ENCODE results near the gene MKNK2.

MKNK2 gene

DNA sequence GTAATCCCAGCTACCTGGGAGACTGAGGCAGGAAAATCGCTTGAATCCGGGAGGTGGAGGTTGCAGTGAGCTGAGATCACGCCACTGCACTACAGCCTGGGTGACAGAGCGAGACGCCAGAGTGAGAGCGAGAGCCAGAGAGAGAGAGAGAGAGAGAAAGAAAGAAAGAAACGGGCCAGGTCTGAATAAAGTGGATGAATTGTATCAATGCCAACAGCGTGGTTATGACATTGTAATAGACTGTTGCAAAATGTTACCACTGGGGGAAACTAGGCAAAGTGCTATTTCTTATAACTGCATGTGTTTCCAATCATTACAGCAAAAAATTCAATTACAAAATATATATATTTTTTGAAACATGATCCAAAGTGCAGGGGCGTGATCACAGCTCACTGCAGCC lies 23.7 kb downstream of the MKNK2 start:
- DNase-seq (ENCODE audit: low read depth in 2 of 2), result no peak

DNA sequence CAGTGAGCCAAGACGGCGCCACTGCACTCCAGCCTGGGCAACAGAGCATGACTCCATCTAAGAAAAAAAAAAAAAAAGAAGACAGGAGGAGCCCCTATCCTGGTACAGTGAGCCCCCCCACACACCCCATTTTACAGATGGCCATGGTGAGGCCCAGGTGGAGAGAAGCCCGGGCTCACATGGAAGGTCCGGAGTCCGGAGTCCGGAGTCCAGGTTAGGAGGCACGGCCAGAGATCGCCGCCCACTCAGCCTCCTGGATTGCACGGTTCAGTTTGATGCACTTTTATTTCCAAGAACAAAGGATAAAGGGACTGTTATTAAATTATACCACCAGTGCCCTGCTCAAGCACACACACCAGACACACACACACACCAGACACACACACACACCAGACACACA lies 24.3 kb downstream of the MKNK2 start:
- no peak for DNase-seq (ENCODE audit: low read depth in 2 of 2)

DNA sequence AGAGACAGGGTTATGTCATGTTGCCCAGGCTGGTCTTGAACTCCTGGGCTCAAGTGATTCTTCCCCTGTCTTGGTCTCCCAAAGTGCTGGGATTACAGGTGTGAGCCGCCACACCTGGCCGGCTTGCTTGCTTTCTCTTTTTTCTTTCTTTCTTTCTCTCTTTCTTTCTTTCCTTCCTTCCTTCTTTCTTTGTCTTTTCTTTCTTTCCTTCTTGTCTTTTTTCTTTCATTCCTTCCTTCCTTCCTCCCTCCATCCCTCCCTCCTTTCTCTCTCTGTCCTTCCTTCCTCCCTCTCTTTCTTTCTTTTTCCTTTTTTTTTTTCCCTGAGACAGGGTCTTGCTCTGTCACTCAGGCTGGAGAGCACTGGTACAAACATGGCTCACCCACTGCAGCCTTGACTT lies 28.8 kb downstream of the MKNK2 start:
- DNase-seq (ENCODE audit: low read depth in 2 of 2), result no peak

DNA sequence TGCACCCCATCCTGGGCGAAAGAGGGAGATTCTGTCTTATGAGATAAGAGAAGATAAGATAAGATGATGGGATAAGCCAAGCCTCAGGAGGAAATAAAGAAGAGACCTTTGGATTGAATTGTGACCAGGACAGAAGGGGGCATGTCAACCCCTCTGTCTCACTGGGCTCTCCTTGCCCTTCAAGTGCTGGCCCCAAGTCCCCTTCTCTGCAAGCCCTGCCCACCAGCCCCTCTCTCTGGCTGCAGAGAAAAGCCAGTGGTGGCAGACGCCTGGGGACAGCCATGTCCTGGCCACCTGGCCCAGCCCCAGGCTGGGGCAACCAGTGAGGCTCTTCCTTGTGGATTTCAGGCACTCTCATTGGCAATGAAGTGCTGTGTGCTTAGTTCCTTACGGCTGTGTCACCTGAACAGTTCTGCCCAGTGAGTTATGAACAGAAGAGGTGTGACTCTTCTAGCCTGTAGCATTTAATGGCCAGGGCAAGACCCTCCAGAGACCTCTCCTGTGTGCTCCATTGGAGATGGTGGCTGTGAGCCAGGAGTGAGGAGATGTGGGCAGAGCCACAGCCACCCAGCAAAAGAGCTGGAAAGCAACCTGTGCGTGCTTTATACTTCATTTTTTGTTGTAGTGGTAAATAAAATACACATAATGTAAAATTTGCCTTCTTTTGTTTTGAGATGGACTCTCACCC lies 29.4 kb downstream of the MKNK2 start:
- no peak for DNase-seq (ENCODE audit: low read depth in 2 of 2)

DNA sequence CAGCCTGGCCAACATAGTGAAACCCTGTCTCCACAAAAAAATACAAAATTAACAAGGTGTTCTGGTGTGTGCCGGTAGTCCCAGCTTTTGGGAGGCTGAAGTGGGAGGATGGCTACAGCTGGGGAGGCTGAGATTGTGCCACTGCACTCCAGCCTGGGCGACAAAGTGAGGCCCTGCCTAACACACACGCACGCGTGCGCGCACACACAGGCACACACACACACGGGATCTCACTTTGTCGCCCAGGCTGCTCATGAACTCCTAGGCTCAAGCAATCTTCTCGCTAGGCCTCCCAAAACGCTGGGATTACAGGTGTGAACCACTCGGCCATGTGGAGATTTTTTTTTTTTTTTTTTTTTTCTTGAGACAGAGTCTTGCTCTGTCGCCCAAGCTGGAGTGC lies 32.3 kb downstream of the MKNK2 start:
- no peak for DNase-seq (ENCODE audit: low read depth in 2 of 2)

DNA sequence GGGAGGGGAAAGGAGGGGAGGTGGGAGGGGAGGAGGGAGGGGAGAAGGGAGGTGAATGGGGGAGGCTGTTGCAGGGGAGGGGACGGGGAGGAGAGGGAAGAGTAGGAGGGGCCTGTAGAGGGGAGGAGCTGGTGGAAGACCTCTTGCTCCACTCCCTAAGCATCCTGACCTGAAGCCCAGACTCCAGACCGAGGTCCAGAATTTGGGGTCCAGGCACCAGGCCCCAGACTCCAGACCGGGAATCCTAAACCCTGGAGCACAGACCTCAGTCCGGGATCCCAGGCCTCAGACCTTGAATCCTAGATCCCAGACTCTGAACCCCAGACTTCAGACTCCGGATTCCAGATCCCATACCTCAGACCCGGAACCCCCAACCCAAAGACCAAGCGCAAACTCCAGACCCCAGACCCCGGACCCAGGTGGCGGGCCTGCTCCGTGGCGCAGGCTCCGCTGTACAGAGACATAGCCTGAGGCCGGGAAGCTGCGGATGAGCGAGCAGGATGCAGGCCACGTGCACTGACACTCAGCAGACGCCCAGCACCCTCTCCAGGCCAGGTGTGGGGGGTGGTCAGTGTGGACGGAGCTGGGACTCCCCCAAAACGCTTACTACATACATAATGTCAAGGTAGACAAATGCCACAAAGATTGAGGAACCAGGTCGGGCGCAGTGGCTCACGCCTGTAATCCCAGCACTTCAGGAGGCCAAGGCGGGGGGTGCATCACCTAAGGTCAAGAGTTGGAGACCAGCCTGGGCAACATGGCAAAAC lies 34.8 kb downstream of the MKNK2 start:
- peak in 1 of 2 donors; percentile 36 for DNase-seq (ENCODE audit: low read depth in 2 of 2)

DNA sequence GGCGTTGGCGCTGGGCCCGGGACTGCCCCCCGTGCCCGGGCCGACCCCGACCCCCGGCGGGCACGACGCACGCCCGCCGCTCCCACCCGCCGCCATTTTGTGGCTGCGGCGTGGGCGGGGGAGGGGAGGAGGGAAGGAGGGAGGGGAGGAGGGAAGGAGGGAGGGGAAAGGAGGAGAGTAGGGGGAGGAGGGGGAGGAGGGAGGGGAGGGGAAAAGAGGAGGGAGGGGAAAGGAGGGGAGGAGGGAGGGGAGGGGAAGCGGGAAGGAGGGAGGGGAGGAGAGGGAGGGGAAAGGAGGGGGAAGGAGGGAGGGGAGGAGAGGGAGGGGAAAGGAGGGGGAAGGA lies 35.5 kb downstream of the MKNK2 start, which contains the start of gene BTBD2:
TSS of gene BTBD2 (minus strand) at position 107 of the 343 bp plus-strand sequence. CDS start at position 96, 11 bp downstream.
- DNase-seq (ENCODE audit: low read depth in 2 of 2), result peak in 1 of 2 donors; percentile 27

DNA sequence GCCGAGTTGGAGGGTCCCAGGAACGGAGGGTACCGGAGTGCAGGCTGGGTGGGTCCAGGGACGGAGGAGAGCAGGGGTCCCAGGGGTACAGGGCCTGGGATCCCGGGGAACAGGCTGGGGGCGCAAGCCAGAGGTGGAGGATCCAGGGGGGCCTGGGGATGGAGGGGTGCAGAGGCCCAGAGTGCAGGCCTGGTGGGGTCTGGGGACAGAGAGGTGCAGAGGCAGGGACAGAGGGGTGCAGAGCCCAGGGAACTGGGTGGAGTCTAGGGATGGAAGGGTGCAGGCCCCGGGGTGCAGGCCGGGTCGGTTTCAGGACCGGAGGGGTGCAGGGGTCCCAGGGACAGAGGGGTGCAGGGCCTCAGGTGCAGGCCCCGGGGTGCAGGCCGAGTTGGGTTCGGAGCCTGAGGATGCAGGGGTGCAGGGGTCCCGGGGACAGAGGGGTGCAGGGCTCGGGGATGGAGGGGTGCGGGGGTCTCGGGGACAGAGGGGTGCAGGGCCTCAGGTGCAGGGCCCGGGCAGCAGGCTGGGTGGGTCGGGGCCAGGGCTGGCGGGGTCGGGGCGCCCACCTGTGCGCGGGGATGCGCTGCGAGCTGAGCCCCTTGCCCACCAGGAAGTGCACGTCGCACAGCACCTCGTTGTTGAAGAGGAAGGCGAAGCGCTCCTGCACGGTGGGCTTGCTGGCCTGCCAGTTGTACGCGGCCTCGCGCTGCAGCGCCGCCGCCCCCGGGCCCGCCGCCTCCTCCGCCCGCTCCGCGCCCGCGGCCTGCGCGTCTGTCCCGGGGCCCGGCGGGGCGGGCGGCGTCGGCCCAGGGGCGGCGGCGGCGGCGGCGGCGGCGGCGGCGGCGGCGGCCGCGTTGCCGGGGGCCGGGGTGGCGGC lies 36.1 kb downstream of the MKNK2 start:
- DNase-seq (ENCODE audit: low read depth in 2 of 2), result no peak

DNA sequence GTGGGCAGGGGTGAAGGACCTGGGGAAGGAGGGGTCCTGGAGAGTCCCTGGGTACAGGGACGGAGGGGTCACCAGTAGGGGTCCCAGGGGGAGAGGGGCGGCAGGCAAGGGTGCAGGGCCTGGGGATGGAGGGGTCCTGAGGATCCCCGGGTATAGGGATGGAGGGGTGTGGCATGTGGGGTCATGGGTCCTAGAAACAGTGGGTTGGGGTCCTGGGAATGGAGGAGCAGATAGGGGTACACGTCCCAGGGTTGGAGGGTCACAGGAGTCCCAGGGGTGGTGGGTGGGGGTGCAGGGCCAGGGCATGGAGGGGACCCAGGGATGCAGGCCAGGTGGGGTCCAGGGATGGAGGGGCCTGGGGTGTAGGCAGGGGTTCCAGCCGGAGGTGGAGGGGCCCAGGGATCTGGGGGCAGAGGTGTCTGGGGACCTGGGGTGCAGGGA lies 36.9 kb downstream of the MKNK2 start:
- DNase-seq (ENCODE audit: low read depth in 2 of 2), result no peak

DNA sequence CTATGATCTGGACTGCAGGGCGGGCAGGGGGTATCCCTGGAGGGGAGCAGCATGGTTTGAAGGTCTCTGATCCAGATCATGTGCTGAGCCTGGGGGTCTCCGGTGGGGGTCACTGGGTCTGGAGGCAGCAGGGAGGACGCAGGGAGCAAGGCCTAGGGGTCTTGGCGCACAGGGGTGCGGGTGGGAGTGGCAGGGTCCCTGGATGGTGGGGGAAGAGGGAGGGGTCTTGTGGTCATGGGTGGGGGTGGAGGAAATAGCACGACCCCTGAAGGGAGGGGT lies 37.4 kb downstream of the MKNK2 start:
- DNase-seq (ENCODE audit: low read depth in 2 of 2), result no peak

DNA sequence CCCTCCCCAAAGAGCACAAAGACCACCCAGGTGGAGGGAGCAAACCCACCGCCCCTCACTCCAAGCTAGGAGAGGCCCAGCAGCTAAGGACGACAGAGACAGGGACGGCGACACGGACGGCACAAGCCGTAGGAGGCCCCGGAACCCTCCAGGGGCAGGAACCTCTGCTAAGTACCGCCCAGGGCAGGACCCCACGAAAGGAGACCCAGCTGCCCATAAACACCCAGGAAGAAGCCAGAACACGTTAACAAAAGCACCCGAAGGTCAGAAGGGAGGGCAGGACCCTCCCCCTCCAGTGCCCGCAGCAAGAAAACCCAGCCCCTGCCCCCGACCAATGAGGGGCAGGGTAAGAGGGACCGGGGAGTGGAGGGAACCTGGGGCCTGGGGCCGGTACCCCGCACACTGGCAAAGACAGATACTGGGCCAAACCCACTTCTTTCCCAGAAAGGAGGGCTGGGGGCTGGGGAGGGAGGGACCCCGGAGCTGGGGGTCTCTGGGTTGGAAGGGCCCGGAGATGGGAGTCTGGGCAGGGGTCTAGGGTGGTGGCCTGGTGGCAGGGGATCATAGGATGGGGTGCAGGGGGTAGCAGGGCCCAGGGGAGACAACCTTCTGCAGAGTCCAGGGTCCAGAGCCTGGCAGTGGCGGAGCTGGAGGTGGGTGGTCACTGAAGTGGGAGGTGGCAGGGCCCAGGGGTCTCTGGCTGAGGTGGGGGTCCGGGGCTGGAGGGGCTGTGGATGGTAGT lies 37.9 kb downstream of the MKNK2 start:
- DNase-seq (ENCODE audit: low read depth in 2 of 2), result no peak

DNA sequence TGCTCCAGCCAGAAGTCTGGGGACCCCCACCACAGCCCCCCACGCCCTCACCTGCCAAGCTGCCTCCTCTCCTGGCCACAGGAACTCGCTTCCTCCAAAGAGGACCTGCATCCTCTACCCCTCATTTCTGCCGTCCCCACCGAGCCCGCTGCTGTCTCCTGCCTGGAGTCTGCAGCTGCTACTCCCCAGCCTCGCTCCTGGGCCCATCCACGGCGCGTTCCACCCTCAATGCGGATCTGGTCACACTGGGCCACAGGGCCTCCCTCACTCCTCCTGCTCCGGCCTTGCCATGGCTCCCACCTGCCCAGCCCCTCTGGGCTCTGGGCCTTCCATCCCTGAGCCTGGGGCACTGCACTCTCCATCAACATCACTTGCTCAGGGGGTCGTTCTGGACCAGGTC lies 39.9 kb downstream of the MKNK2 start:
- no peak for DNase-seq (ENCODE audit: low read depth in 2 of 2)

DNA sequence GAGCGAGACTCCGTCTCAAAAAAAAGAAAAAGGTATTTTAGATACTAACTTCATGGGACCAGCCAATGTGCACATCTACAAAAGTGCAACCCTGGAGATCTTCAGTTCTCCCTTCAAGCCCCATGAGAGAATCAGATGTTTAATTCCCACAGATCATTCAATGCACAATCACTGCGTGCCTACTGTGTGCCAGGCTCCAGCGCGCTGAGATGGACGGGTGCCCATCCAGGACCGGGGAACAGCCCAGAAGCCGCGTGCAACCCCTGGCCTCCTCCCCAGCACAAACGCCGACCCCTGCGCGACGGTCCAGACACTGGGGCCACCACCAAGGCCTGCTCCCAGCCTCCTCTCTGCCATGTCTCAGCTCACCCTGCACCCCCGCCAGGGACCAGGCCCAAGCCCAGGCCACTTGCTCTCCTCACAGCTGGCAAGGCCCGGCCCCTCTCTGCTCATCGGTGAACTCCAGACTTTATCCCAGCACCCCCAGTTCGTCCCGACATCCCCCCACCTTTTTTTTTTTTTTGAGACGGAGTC lies 40.8 kb downstream of the MKNK2 start:
- DNase-seq (ENCODE audit: low read depth in 2 of 2), result no peak

DNA sequence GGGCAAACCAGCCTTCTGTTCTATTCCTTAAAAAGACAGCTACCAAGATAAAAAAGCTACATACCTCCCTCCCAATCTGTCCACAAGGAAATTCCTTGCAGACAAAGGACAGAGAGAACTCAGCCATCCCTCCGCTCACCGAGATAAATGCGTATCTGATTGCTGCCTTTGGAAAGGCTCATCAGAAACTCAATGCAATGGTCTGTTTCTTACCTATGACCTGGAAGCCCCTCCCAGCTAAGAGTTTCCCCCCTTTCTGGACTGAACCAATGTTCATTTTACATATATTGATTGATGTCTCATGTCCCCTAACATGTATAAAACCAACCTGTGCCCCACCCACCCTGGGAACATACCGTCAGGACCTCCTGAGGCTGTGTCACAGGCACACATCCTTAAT lies 47.2 kb downstream of the MKNK2 start:
- DNase-seq (ENCODE audit: low read depth in 2 of 2), result no peak

DNA sequence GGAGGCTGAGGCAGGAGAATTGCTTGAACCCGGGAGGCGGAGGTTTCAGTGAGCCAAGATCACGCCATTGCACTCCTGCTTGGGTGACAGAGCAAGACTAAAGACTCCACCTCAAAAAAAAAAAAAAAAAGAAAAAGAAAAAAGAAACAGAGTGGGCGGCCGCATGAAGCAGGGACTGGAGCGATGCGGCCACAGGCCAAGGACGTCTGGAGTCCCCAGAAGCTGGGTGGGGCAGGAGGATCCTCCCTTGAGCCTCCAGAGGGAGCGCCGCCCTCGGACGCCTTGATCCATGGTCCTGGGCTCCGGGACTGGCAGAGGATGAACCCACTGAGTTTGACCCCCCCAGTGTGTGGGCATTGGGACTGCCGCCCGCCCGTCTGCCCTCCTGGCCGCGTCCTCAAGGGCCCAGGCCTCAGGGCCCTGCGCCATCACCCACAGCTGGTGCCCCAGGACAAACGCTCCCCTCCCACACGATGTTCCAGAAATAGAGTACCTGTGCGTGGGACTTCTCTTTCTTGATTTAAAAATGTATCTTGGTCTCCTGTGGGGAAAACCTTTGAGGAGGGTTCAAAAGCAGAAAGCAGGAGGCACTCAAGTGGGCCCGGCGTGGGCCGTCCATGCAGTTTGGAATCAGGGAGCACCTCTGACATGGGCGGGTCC lies 51.1 kb downstream of the MKNK2 start:
- no peak for DNase-seq (ENCODE audit: low read depth in 2 of 2)

DNA sequence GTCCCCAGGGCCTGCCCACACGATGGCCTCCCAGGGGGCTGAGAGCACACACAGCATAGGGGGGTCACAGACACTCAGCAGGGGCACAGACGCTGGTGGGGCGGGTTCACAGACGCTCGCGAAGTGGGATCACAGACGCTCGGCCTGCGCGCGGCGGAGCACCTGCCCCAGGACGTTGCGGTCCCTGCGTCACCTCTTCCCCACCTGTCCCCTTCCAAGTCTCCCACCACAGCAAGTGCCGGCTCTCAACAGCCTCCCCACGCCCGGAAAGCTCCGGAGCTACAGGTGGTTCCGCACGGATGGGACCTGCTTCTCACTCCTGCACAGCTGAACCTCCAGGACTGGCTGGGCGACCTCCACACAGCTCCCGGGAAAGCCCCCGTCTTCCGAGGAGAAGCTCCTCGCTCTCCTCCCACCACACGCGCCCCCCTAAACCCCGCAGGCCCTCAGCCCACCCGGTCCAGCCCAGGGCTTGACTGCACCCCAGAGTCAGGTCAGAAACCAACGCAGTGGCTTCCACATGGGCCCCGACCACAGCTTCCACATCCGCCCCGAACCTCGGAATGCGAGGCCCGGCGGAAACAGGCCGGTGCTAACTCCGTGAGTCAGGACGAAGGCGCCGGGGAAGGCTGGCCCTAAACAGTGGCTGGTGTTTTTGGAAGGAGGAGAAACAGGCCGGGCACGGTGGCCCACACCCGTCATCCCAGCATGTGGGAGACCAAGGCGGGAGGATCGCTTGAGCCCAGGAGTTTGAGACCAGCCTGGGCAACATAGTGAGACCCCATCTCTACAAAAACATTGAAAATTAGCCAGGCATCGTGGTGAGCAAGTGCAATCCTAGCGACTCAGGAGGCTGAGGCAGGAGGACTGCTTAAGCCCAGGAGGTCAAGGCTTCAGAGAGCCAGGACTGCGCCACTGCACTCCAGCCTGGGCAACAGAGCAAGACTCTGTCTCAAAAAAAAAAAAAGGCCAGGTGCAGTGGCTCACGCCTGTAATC lies 52.0 kb downstream of the MKNK2 start:
- DNase-seq (ENCODE audit: low read depth in 2 of 2), result no peak

DNA sequence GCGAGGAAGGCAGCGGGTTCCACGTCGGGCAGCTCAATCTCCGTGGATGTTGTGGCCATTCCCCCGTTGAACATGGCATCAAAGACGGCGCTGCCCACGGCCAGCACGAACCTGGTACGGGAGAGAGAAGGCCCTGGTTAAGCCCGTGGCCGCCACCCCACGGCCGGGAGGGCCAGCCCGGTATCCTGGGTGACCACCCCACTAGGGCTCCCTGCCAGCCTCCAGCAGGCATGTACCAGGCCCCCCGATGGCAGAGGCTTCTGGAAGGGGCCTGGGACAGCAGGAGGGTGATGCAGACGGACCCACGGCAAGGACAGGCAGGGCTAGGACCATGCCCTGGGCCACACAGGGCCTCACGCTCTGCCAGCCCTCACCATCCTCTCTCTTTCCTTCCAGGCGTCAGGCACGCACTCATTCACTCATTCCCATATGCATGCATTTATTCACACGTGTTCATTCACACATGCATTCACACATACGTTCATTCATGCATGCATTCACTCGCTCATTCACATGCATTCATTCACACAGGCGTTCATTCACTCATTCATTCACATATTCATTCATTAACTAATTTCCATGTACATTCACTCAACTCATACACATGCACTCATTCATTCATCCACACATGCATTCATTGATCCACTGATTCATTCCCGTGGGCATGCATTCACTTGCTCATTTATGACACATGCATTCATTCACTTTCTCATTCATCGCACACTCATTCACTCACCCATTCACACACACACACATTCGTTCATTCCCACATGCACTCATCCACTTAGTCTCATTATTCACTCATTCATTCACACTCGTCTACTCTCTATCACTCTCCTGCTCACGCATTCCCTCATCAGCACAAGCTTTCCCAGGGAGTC lies 53.5 kb downstream of the MKNK2 start:
- no peak for DNase-seq (ENCODE audit: low read depth in 2 of 2)

DNA sequence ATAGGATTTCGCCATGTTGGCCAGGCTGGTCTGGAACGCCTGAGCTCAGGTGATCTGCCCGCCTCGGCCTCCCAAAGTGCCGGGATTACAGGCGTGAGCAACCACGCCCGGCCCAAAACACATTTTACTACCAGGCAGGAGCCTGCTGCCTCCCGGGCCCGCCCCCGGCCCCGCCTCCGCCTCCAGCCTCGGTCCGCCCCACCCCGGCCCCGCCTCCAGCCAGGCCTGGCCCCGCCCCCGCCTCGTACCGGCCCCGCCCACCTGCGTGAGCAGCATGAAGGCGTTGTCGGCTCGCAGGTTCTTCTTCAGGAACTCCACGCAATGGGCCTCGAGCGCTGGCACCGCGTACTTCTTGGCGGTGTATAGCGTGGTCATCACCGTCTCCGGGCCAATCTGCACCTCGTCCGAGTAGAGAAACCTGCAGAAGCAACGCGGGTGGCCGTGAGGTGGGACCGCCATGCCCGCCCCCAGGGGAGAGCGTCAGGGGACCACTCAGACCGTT lies 58.2 kb downstream of the MKNK2 start:
- DNase-seq (ENCODE audit: low read depth in 2 of 2), result no peak

Measured in stimulated activated CD8-positive, alpha-beta memory T cell treated with anti-CD3 and anti-CD28 coated beads, Interleukin-15, amount 100 ng/mL, for 4 hours (primary cell).